Fibroblast of peridontal ligament (primary cell): ENCODE results near the gene ZNF524.
"Not testable (repeated sequence)": the region's sequence is repeated elsewhere in the genome, so short reads cannot be mapped to it uniquely, and the experiment has no call there.

ENCODE experiments used
- DNase-seq: peaks from one replicate; pipeline ENCODE4 v3.0.0-alpha.2; 2010; ENCODE audit errors: extremely low read depth

ZNF524 gene, protein sequence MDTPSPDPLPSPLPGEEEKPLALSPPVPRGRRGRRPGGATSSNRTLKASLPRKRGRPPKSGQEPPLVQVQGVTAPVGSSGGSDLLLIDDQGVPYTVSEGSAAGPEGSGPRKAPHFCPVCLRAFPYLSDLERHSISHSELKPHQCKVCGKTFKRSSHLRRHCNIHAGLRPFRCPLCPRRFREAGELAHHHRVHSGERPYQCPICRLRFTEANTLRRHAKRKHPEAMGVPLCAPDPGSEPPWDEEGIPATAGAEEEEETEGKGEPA

DNA sequence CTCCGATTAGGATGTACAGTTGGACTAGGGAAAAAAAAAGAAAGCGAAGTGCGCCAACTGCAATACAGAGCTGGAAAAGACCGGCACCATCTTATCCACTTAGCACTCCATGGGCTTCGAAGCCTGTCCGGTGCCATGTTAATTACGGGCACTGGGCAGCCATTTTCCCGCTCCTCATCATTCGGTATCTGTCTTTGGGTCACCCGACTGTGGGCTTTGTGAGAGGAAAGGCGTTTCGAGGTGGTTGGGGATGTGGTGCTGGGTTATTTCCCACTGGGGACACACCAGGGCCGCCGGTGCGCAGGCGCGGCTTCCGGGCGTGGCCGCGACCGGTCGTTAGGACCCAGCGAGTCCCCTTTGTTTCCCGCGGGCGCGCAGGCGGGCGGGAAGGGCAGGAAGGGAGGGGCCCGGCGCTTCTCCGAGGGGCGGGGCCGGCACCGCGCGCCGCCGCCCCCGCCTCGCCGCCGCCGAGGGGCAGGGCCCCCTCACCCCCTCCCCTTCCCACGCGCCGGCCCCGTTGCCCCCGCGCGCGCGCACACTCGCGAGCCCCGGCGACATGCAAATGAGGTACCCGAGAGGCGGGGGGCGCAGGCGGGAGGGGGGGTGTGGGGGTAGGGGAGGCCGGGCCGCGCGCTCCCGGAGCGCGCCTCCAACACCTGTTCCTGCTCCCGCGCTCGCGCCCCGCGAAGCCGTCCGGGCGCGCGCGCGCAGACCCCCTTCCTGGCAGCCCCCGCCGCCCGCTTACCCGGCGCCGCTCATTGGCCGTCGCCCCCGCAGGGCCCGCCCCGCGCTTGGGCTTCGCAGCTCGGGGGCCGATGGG lies at the start of gene ZNF524:
ZNF524 (plus strand) TSS at position 447 of the 820 bp plus-strand sequence. CDS start 1,825 bp downstream, outside the sequence.
- peak; percentile 88 for DNase-seq

DNA sequence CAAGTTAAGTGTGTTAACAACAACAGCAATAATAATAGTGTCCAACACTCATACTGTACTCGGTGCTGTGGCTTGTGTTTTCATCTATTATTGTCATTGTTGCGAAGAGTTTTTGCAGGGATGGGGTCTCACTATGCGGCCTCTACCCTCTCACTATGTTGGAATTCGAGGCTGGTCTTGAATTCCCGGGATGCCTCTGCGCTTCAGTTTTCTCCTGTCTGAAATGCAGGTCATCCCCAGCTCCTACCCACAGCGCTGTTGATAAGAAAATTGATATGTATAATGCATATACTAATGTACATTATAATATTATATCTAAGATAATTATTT lies 49.8 kb upstream of the ZNF524 start:
- DNase-seq: no peak

DNA sequence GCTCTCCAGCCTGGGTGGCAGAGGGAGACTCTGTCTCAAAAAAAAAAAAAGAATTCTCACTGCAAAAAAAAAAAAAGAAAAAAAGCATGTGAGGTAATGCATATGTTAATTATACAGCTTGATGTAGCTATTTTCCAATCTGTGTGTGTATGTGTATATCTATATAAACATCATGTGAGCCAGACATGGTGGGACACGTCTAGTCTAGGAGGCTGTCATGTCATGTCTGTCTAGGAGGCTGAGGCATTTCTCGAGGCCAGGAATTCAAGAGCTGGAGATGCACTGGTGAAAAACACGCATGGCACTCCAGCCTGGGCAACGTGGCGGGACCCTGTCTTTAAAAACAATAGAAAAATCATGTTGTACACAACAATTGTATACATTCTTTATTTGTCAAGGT lies 47.9 kb upstream of the ZNF524 start:
- no peak for DNase-seq

DNA sequence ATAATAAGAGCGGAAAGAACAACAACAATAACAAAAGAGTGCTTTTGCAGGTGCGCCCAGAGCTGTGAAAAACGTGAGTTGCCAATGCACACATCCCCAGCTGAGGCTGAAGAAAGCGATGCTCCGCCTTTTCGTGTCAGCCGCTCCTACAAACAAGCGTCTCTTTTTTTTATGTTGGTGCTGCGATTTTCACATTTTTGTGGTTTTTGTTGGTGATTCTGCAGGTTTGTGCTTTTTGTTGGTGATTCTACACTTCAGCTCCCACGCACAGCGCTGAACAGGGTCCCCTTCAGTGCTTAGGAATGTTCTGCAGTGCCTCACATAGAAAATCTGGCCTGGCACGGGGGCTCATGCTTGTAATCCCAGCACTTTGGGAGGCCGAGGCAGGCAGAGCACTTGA lies 47.5 kb upstream of the ZNF524 start:
- peak; percentile 73 for DNase-seq

DNA sequence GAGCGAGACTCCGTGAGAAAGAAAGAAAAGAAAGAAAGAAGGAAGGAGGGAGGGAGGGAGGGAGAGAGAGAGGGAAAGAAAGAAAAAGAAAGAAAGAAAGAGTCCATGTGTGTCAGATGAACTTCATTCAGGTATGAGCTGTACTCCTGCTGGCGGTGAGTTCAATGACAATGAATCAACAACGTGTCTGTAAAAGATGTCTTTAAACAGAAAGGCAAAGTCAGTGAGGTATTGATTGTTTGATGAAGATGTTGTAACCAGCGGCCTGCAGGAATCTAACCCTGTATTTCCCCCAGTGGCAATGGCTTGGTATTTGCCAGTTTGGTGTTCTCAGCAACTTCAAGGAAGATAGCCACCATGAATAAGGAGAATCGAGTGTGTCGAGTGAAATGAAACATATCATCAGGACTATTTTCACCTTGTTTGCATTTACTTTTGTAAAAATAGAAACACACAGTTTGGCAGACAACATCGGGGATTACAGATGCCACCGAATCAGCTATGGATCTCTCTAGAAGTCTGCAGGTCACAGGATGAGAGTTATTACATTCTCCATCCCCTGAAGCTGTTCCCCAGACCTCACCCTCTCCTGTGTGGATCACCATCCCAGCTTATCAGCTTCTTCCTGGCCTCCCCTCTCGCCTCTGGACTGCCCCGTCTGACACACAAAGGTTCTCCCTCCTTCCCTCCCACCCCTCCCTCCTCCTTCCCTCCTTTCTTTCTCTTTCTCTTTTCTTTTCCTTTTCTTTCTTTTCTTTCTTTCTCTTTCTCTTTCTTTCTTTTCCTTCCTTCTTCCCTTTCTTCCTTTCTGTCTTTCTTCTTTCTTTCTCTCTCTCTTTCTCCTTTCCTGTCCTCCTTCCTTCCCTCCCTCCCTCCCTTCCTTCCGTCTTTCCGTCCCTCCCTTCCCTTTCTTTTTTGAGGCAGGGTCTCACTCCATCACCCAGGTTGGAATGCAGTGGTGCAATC lies 46.6 kb upstream of the ZNF524 start:
- peak; percentile 26 for DNase-seq

DNA sequence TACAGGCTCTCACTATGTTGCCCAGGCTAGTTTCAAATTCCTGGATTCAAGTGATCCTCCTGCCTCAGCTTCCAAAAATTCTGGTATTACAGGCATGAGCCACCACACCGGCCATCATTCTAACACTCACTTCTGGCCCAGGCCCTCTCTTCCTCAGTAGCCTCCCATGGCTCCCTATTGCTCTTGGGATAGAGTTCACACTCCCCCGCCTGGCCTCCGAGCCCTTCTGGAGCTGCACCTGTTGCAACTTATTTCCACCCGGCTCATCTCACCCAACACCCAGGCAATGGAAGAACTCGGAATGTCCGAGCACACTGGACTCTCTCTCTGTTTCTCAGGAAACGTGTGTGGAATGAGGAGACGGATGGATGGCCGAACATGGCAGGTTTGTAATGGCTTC lies 45.8 kb upstream of the ZNF524 start:
- DNase-seq: no peak

DNA sequence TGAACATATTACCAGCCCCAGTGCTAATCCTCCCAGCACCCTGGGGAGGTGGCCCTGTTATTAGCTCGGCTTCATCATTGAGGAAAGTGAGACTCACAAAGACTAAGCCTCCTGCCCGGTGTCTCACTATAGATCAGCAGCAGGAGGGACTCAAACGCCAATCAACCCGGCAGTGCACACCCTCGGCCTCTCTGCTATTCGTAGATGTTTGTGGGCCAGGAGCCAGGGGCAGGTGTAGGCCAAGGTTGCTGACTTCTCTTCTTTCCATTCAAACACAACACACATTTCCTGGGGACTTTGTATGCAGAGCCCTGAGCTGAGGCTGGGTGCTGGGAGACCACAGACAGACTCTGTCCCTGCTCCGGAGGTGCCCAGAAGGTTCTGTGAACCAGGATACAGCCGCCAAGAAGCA lies 45.3 kb upstream of the ZNF524 start:
- DNase-seq: no peak

DNA sequence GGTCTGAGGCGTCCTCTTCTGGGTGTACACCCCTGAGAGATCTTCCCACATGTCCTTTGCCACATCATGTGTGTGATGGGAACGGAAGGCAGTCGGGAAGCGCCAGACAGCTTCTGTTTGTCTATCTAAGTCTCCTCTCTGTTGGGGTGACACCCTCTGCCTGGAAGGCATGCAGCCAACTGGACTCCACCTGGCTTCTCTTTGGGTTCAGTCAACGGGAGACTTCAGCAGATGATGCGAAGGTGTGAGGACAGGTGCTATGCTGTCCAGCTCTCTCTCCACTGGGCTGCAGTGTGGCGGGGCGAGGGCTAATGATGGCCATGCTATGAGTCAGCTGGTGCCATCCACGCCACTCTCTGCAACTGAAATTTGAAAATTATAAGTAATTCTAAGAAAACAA lies 40.4 kb upstream of the ZNF524 start:
- DNase-seq: no peak

DNA sequence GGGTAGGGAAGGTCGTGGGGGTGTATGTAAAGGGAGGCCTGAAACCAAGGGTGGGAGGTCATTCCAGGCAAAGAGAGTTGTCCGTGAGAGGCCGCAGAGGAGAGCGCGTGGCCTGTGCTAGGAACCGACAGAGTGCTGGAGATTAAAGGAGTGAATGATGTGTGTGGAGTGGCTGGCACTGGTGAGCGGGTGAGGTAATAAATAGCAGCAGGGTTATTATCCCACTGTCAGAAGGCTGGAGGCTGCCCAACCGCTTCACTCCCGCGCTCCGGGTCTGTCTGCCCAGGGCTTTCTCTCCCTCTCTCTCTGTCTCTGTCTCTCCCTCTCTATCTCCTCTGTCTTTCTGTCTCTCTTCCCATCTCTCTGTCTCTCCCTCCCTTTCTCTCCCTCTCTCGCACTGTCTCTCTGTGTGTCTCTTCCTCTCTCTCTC lies 36.8 kb upstream of the ZNF524 start:
- peak; percentile 14 for DNase-seq

DNA sequence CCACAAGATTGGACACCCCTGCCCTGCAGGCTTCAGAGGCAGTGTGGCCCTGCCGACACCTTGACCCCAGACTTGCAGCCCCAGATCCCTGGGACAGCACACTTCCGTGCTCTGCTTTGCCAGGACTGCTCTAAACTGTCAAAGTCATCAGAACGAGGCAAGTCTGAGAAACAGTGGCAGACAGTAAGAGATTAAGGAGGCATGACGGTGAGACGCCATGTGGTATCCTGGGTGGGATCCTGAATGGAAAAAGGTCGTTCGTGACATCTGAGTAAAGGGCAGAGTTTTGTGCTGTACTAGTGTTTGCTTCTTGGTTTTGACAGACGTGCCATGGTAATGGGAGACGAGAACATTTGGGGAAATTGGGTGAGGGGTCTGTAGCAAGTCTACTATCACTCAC lies 33.3 kb upstream of the ZNF524 start:
- no peak for DNase-seq

DNA sequence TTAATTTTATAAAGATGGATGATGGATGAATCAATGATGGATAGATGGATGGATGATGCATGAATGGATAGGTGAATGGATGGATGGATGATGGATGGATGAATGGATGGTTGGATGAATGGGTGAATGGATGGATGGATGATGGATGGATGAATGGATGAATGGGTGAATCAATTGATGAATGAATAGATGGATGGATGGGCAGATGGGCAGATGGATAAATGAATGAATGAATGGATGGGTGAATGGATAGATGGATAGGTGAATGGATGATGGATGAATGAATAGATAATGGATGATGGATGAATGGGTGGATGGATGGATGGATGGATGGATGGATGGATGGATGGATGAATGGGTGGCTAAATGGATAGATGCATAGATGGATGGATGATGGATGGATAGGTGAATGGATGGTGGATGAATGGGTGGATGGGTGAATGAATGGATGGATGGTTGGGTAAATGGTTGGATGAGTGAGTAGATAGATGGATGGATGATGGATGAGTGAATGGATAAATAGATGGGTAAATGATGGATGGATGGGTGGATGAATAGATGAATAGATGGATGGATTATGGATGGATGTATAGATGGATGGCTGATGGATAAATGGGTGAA lies 32.3 kb upstream of the ZNF524 start:
- DNase-seq: no peak

DNA sequence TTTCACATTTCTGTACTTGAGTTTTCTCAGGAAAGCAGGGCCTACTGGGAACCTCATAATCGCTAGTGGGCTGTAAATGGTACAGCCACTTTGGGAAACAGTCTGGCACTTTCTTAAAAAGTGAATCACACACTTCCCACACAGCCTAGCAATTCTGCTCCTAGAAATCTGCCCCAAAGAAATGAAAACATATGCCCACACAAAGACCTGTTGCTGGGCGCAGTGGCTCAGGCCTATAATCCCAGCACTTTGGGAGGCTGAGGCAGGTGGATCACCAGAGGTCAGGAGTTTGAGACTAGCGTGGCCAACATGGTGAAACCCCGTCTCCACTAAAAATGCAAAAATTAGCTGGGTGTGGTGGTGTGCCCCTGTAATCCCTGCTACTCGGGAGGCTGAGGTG lies 30.6 kb upstream of the ZNF524 start:
- not testable (repeated sequence) for DNase-seq

DNA sequence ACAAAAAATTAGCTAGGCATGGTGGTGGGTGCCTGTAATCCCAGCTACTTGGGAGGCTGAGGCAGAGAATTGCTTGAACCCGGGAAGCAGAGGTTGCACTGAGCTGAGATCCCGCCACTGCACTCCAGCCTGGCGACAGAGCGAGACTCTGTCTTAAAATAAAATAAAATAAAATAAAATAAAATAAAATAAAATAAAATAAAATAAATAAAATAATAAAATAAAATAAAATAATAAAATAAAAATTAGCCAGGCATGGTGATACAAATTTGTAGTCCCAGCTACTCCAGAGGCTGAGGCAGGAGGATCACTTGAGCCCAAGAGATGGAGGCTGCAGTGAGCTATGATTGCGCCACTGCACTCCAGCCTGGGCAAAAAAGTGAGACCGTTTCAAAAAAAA lies 26.2 kb upstream of the ZNF524 start:
- not testable (repeated sequence) for DNase-seq

DNA sequence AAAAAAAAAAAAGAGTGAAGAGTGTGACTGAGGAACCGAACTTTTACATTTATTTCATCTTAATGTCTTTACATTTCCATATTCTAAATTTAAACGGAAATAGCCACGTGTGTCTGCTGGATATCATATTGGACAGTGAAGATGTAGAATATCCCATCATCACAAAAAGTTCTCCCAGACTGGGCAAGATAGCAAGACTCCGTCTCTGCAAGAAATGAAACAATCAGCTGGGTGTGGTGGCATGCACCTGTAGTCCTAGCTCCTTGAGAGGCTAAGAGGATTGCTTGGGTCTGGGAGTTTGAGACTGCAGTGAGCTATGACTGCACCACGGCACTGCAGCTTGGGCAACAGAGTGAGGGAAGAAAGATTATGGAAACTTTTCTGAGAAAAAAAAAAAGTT lies 23.3 kb upstream of the ZNF524 start:
- no peak for DNase-seq

DNA sequence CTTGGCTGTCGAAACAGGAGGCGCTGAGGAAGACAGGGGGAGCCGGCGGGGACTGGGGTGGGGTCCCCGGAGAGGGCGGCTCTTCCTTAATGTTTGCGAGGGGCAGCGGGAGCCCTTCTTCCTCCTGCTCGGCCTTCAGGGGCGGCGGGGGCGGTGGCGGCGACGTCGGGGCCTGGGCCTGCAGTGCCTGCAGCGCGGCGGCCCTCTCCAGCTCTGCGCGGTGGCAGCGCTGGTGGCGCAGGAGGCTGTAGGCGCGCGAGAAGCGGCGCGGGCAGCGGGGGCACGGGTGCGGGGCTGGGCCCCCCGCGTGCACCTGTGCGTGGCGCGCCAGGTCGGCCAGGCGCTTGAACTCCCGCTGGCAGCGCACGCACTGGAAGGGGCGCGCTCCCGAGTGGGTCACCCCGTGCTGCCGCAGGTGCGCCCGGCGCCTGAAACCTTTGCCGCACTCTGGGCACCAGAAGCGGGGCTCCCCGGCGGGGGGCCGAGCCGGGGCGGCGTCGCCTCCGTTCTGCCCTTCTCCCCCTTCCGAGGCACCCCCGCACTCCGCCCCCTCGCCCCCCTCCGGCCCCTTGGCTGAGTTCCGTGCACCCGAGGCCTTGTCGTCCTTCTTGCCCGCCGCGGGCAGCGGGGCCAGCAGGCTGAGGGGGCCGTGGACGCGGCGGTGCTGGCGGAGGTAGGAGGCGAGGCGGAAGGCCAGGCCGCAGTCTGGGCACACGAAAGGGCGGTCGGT lies 21.9 kb upstream of the ZNF524 start:
- DNase-seq: no peak

DNA sequence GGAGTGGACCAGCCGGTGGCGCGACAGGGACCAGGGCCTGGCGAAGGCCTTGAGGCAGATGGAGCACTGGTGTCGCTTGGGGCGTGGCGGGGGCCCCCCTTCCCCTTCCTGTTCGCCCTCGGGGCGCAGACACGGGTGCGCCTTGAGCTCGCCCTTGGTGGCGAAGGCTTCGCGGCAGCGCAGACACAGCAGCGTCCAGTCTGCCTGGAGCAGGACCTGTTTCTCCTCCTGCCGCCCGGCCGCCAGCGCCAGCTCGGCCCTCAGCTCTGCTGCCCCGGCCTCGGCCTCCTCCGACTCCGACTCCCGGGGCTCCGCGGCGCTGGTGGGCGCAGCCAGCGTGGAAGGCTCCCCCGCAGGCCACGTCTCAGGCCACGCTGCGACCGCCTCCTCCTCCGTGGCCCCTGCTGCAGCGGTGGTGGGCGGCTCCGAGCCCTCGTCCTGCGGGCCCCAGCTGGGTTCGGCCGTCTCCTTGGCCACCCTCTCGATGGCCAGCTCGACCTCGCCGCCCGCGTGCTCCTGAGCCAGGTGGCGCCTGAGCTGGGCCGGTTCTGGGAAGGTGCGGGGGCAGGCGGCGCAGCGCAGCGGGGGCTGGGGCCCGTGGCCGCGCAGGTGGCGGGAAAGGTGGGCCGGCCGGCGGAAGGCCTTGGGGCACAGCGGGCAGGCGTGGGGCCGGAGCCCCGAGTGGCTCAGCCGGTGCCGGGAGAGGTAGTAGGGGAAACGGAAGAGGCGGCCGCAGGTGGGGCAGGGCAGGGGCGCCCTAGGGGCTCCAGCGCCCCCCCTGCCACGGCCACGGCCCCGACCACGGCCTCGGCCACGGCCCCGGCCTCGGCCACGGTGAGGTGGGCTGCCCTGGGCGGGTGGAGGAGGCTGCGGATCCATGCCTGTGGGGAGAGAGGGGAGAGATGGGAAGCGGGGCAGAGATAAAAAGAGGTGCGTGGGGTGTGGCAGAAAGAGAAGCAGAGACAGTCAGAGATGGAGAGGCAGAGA lies 21.0 kb upstream of the ZNF524 start:
- DNase-seq: no peak

DNA sequence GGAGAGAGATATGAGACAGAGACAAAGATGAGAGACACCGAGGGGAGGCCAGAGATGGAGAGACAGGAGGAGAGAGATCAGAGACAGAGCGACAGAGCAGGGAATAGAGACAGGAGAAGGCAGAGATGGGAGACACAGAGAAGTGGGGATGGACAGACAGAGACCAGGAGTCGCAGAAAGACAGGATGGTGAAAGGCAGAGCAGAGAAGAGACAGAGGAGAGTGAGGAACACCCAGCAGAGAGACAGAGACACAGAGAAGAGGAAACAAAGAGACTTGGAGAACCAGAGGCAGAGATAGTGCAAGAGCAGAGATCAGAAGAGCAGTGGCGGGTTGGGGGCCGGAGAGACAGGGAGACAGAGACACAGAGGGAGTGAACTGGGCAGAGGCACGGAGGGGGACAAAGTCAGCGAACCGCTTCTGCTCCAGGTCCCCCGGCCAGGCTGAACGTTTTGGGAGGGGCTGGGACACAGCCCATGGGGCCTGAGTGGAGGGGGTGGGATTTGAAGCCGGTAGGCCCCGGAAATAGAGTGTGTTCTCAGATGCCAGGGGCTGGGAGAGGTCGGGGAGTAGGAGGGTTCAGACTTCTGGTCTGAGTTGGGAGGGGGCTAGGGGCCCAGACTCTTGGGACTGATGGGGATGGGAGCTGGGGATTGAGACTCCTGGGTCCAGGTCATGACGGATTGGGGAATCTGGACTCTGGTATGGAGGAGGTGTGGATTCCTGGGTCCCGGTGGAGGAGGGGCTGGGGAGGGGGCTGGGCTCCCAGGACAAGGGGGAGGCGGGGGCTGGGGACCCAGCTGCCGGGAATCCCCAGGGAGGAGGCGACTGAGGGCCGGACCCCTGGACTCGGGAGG lies 20.1 kb upstream of the ZNF524 start:
- peak; percentile 33 for DNase-seq

DNA sequence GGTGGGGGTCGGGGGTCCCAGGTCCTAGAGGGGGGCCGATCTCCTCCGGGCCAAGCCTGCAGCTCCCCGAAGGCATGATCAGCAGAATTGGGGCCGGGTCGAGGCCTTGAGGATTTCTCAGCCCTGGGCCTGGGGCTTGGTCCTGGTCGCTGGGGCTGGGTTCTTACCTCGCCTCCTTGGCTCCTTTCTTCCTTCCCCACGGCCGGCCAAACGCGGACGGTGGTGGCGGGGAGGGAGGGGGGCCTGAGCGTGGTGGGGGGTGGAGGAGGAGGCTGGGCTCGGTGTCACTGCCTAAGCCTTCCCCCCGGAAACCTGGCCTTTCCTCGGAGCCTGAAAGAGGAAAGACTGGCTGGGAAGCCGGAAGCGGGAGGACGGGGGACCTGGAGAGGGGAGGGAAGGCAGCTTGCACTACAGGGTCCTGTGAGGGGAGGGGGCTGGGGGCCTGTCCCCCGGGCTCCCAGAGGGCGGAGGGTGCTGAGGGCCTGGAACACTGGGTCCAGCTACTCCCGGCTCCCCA lies 19.4 kb upstream of the ZNF524 start, which contains the start of gene ZNF579:
ZNF579 (minus strand) TSS at position 221 of the 517 bp plus-strand sequence. CDS start 1,209 bp downstream, outside the sequence.
- DNase-seq: peak; percentile 91
